Cardiac fibroblast (primary cell): ENCODE results near the gene WIZ.
"Not testable (repeated sequence)": the region's sequence is repeated elsewhere in the genome, so short reads cannot be mapped to it uniquely, and the experiment has no call there.

ENCODE experiments used
- DNase-seq, 2 donors: peaks; one replicate each; pipeline versions ENCODE4 v3.0.0 to v3.0.0-alpha.2; 2010; ENCODE audit warnings: low read depth in 2 of 2
- H3K4me3 ChIP-seq, 2 donors: replicated peaks in 1 of 2; 1 replicate in 1 of 2; 2 replicates in 1 of 2; pipeline ENCODE4 v1.5.1; 2011; ENCODE audit warnings: low read depth in 2 of 2, low read length in 2 of 2, mild to moderate bottlenecking in 2 of 2, moderate library complexity in 1 of 2
- TF ChIP-seq, protein P1 (sequence below): IDR thresholded peaks from one replicate; pipeline ENCODE4 v1.5.1; 2011; ENCODE audit warnings: low read depth, mild to moderate bottlenecking, low read length, inconsistent platforms

WIZ gene

DNA sequence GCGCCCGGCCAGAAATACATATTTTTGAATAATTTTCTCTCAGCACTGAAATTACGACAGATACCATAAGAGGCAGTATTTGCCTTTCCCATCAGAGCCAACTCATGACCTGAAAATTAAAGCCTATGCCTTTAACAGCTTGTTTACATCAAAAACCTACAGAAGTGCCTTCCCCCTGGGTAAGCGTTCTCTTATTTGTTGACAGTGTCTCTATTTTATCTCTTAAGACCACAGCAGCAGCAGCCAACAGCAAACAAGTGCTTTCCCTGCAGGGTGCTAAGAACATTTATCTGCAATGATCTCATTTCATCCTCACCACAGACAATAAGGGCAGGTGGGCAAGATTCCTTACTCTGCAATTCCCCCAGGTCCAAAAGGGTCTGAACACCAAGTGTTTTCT is 36.9 kb downstream of the WIZ start:
- DNase-seq: no peak
- no peak overlapping the region for H3K4me3 ChIP-seq
- TF ChIP-seq, protein P1, sequence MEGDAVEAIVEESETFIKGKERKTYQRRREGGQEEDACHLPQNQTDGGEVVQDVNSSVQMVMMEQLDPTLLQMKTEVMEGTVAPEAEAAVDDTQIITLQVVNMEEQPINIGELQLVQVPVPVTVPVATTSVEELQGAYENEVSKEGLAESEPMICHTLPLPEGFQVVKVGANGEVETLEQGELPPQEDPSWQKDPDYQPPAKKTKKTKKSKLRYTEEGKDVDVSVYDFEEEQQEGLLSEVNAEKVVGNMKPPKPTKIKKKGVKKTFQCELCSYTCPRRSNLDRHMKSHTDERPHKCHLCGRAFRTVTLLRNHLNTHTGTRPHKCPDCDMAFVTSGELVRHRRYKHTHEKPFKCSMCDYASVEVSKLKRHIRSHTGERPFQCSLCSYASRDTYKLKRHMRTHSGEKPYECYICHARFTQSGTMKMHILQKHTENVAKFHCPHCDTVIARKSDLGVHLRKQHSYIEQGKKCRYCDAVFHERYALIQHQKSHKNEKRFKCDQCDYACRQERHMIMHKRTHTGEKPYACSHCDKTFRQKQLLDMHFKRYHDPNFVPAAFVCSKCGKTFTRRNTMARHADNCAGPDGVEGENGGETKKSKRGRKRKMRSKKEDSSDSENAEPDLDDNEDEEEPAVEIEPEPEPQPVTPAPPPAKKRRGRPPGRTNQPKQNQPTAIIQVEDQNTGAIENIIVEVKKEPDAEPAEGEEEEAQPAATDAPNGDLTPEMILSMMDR: no peak

DNA sequence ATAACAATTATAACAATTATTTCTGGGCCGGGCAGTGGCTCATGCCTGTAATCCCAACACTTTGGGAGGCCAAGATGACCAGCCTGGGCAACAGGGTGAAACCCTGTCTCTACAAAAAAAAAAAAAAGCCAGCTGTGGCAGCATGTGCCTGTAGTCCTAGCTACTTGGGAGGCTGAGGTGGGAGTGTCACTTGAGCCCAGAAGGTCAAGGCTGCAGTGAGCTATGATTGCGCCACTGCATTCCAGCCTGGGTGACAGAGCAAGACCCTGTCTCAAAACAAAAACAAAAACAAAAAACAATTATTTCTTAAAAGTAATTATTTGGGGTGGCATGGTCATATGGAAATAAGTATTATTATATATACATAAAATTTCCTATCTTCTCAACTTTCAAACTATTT is 38.4 kb downstream of the WIZ start:
- not testable (repeated sequence) for H3K4me3 ChIP-seq, DNase-seq

DNA sequence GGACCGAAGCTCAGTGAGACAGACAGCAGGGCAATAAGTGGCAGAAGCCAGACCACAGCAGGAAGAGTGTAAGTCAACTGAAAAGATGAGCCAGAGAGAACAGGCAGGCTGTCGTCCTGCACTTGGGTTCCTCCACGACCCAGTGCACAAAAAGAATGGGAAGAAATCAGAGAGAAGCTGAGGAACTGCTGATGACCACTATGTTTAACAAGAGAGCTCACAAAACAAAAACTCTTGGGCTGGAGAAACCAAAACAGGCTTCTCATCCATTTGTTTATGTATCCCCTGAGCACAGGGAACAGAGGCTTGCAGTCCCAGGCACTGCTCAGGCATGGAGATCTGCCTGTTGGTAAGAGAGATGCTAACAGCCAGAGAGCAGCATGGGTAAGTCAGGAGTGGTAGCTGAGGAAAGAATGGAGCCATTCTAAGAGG is 45.0 kb downstream of the WIZ start:
- TF ChIP-seq, protein P1: no peak
- no peak for DNase-seq
- no peak overlapping the region for H3K4me3 ChIP-seq

DNA sequence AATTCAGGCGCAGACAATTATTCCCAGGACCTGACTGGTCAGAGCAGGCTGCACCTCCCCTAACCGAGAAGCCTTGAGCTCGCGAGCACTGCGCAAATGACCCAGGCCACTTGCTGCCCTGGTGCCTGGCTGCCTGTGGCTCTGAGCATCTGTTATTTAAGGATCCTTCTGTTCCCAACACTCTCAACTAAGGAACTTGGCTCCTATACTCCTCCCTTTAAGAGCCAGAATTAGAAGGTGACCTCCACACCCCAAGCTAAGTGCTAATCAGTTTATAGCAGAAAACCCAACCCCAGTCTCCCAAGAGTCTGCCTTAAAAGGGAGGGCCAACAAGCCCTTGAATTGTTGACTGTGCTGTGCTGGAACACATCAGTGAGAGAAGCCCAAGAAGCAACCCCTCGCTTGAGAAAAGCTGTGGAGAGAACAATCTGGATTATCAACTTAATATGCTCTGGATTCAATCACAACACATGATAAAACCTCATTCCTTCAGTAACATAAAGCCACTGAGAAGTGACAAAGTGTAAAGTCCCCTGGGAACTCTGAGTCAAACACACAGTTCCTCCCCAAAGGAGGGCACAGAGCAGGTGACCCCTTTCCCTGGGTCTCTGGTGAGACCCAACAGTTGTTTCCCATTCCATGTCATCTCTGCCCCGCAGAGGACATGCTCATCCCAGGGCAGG is 45.5 kb downstream of the WIZ start:
- TF ChIP-seq, protein P1: no peak
- H3K4me3 ChIP-seq: no peak overlapping the region
- peak in 1 of 2 donors; percentile 28 for DNase-seq

DNA sequence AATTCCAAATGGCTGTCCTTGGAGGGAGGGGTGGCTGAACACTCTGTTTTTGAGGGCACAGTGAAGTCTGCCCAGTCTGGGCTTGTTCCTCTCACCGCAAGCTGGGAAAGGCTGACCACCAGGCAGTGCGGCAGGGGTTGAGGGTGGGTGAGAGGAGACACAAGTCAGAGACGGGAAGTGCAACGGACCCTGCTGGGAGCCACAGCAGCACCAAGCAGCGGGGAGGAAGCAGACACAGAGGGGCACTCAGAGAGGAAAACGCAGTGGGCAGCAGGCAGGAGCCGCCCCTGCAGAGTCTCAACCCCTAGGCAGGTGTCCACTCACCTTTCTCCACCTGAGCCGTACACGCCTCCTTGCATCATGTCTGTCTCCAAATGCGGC is 46.6 kb downstream of the WIZ start:
- TF ChIP-seq, protein P1: no peak
- H3K4me3 ChIP-seq: no peak overlapping the region
- DNase-seq: no peak

DNA sequence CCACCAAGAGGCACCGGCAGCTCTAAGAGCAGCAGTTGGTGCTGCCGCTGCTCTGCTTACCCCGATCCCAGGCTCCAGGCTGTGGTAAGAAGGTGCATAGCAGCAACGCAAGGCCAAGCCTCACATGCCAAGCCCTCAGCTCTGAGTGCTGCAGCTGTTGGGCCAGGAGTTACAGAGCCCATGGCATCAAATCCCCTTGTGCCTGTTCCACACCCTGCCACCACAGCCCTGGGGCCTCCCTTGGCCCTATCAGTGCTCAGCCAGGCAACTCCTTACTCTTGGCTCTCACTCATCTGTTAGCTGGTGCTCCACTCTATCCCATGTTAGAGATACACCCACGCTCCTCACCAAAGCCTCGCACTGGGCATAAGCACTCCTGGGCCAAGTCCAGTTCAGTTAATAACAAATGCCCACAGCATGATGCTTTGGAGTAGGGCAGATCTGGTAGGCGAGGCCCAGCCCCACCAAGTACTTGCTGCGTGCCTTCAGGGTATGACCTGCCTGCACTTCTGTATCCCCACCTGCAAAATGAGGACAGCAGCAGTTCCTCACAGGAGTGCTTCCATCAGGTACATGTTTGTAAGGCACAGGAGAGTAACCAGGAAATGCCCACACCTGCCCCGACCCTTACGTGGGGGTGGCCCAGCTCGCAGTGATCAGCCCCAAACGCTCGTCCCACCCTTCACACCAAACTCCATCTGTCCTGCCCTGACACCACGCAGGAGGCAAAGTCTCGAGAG is 47.2 kb downstream of the WIZ start:
- no peak overlapping the region for H3K4me3 ChIP-seq
- no peak for DNase-seq
- TF ChIP-seq, protein P1: no peak

DNA sequence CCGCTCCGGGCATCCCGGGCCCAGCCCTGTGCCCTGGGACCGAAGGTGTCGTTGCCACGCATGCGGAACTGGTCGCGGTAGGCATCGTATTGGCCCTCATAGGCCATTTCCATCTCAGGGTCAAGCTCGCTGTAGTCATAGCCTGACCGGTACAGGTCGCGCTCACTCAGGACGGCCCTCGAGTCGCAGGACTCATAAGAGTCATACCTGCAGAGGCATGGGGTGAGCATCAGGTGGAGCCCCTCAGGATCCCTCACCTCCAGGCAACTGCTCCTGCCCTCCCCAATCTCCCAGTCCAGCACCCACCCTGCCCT is 48.4 kb downstream of the WIZ start:
- TF ChIP-seq, protein P1: no peak
- DNase-seq: no peak
- H3K4me3 ChIP-seq: no peak overlapping the region
